ENCODE data around the gene CSF2.

The CSF2 gene

DNA sequence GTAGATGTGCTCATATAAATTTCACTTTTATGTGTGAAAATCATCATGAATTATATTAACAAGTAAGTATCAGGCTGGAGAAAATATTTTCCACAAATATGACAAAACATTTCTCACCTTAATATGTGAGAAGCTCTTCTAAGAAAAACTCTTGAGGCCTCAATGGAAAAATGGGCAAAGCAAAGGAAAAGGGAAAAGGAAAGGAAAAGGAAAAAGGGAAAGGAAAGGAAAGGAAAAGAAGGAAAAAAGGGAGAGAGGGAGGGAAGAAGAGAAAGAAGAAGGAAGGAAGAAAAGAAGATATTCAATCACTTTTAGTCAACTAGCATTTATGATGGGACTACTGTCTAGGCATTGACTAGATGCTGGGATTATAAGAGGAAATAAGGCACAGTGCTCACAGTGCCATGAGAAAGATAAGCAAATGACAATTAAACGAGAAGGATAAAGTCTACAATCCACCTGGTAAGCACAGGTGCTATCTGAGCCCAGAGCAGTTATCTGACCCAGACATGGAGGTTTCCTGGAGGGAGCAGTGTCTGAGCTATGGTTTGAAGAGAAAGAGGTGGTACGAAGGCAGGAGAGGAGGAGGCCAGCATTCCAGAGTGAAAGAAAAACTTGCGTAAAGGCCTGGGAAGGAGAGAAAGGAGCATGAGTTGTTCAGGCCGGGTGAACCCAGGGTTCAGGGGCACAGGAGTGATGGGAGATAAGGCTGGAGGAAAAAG lies 43.8 kb upstream of the CSF2 start:
- TF ChIP-seq, protein P1, sequence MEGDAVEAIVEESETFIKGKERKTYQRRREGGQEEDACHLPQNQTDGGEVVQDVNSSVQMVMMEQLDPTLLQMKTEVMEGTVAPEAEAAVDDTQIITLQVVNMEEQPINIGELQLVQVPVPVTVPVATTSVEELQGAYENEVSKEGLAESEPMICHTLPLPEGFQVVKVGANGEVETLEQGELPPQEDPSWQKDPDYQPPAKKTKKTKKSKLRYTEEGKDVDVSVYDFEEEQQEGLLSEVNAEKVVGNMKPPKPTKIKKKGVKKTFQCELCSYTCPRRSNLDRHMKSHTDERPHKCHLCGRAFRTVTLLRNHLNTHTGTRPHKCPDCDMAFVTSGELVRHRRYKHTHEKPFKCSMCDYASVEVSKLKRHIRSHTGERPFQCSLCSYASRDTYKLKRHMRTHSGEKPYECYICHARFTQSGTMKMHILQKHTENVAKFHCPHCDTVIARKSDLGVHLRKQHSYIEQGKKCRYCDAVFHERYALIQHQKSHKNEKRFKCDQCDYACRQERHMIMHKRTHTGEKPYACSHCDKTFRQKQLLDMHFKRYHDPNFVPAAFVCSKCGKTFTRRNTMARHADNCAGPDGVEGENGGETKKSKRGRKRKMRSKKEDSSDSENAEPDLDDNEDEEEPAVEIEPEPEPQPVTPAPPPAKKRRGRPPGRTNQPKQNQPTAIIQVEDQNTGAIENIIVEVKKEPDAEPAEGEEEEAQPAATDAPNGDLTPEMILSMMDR (IDR thresholded peaks at IDR 0.05), result no peak
- Histone ChIP-seq H3K4me3 (no peak overlapping the region), H3K27ac (no peak overlapping the region)
- no peak for DNase-seq (ENCODE audit: low spot score)

DNA sequence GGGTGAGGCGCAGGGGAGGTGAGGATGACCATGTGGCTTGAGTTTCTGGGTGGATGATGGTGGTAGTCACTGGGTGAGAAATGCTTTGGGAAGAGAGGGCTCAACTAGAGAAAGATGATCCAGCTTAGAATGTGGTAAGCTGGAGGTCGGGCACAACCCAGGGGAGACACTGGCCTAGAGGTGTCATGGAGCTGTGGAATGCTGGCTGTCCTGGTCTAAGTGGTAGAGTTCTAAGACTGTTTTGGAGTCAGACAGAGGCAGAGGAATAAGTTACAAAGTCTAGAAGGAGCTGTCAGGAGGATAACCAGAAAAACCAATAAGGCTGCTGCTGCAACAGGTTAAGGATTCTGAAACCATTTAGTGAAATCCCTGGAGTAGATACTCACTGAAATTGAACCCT lies 43.0 kb upstream of the CSF2 start:
- TF ChIP-seq, protein P1 (IDR thresholded peaks at IDR 0.05), result no peak
- Histone ChIP-seq H3K27ac (no peak overlapping the region), H3K4me3 (no peak overlapping the region)
- DNase-seq (ENCODE audit: low spot score), result no peak

DNA sequence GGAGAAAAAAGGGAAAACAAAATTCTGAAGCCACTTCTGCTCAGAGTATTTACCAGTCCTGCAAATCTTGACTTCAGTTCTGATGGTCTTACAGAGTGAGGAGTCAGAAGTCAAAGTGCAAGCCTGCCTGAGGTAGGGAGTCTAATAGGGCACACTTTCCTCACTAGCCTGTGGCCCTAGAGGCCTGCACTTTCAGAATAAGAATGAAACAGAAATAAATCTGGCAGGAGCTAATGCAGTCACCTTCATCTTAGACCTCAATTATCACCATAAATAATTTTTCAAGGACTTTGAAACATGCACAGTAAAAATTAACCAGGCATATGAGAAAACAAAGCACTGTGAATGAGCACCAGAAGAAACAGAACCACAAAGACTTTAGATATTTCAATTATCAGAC lies 41.4 kb upstream of the CSF2 start:
- Histone ChIP-seq H3K4me3 (no peak overlapping the region), H3K27ac (no peak overlapping the region)
- TF ChIP-seq, protein P1 (IDR thresholded peaks at IDR 0.05), result no peak
- no peak for DNase-seq (ENCODE audit: low spot score)

DNA sequence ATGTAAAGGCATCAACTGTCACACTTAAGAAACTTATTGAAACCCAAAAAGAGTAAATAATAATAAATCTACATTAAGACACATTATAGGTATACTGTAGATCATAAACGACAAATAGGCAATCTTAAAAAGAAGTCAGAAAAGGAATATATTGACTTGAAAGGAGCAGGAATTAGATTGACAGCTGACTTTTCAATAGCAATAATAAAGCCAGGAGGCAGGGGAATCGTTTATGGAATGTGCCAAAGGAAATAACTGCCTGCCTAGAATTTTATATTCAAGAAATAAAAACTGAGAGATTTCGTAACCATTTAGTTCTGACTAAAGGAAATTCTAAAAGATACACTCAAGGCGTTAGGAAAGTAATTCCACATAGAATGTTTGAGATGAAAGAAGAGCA lies 40.5 kb upstream of the CSF2 start:
- TF ChIP-seq, protein P1 (IDR thresholded peaks at IDR 0.05), result no peak
- H3K4me3 ChIP-seq, result no peak overlapping the region
- no peak overlapping the region for H3K27ac ChIP-seq
- DNase-seq (ENCODE audit: low spot score), result no peak

DNA sequence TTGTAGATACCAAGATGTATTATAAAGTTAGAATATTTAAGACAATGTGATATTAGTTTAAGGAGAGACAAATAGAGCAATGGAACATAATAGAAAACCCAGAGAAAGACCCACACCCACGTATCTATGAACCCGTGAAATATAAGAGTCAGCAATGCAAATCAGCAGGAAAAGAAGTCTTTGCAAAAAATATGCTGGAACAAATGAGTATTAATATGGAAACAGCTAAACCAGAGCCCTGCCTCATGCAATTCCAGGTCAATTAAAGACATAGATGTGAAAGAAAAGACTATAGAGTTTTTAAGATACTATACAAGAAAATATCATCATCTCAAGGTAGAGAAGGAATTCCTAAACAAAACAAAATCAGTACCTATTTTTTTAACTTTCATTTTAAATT lies 36.2 kb upstream of the CSF2 start:
- TF ChIP-seq, protein P1 (IDR thresholded peaks at IDR 0.05), result no peak
- no peak for DNase-seq (ENCODE audit: low spot score)
- Histone ChIP-seq H3K27ac (no peak overlapping the region), H3K4me3 (no peak overlapping the region)

DNA sequence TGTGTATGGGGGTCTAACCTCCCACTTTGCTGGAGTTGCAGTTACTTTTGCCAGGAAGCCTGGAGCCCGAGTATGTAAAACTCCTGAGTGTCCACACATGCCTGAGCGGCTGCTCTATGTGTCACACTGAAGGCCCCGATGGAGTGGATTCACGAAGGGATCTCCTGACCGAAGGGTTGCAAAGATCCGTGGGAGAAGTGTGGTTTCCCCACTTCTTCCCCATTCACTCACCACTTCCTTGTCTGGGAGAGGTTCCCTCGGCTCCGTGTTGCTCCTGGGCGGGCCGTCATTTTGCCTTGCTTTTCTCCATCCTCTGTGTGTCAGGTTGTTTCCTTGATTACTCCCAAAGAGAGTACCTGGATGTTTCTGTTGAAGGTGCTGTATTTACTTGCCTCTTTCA lies 29.4 kb upstream of the CSF2 start:
- H3K4me3 ChIP-seq, result no peak overlapping the region
- H3K27ac ChIP-seq, result no peak overlapping the region
- DNase-seq (ENCODE audit: low spot score), result no peak
- TF ChIP-seq, protein P1 (IDR thresholded peaks at IDR 0.05), result no peak

DNA sequence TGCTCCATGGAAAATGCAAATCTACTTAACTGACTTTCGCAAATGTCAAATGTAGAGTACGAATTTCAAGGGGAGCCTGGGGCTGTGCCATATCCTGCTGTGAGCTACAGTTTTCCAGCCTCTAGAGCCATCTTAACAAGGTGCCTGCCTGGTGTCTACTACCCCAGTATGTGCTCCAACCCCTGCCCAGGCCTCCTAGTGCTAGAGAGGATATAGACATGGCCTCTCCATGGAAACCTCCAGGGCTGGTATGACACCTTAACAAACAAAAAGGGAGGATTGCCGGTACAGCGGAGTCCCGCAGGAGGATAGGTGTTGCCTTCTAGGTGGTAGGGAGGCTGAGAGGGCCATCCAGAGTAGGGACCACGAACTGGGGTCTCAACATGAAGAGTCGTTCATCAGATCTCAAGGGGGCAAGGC lies 26.7 kb upstream of the CSF2 start:
- TF ChIP-seq, protein P1 (IDR thresholded peaks at IDR 0.05), result no peak
- Histone ChIP-seq H3K27ac (no peak overlapping the region), H3K4me3 (no peak overlapping the region)
- peak; percentile 52 for DNase-seq (ENCODE audit: low spot score)
